T-cell (primary cell): ENCODE data around the gene DEFB121. TPM values are rescaled to one million over a fixed set of nuclear protein-coding genes. Genes with fewer than 3 reads are reported as not detected.
"Not testable (repeated sequence)": the region's sequence is repeated elsewhere in the genome, so short reads cannot be mapped to it uniquely, and the experiment has no call there.

Source experiments
- ATAC-seq, 4 experiments: fragments of 200-7000 bp in 3 of 4; fragments of 150-1000 bp in 1 of 4; cut with Tn5 transposase; replicated peaks in 1 of 4; 1 replicate in 3 of 4; 2 replicates in 1 of 4; pipeline ENCODE4 v1.10.0; 2021; ENCODE audit warnings: moderate library complexity in 3 of 4, mild to moderate bottlenecking in 2 of 4, moderate number of reproducible peaks in 1 of 4
- CTCF ChIA-PET, 2 donors: fragments of 300-600 bp; sonication (Branson Sonifier 250); formaldehyde crosslinking; loops; one replicate each; lab custom pipeline; 2022; ENCODE audit warnings: antibody characterized with exemption in 2 of 2; lab: Charles Lee
- POLR2A ChIA-PET, 2 donors: fragments of 300-600 bp; sonication (Branson Sonifier 250); formaldehyde crosslinking; loops; one replicate each; lab custom pipeline; 2022; ENCODE audit warnings: antibody characterized with exemption in 2 of 2; lab: Charles Lee
- DNase-seq, 35 experiments: peaks; one replicate each; pipeline versions ENCODE4 v3.0.0 to v3.0.0-alpha.2; 2013 to 2023
- H3K27ac ChIP-seq: one replicate; pipeline ENCODE4 v1.5.1; 2013; ENCODE audit warnings: low read length
- H3K27me3 ChIP-seq, 2 experiments: replicated peaks in 1 of 2; 1 replicate in 1 of 2; 2 replicates in 1 of 2; pipeline versions ENCODE4 v1.6.1 to v1.7.0; 2013; ENCODE audit warnings: low read length in 1 of 2, mixed read lengths in 1 of 2; ENCODE audit not compliant: control insufficient read depth in 2 of 2, insufficient read depth in 2 of 2; ENCODE audit errors: extremely low read depth in 1 of 2
- H3K36me3 ChIP-seq, 2 donors: 1 replicate in 1 of 2; 2 replicates in 1 of 2; pipeline versions ENCODE4 v1.6.1 to v1.7.0; 2013; ENCODE audit warnings: low read length in 1 of 2; ENCODE audit not compliant: control insufficient read depth in 2 of 2, insufficient read depth in 1 of 2; ENCODE audit errors: extremely low read depth in 1 of 2
- H3K4me1 ChIP-seq, 2 experiments: 1 replicate in 1 of 2; 2 replicates in 1 of 2; pipeline versions ENCODE4 v1.6.1 to v1.7.0; 2013; ENCODE audit warnings: low read length in 2 of 2, mixed read lengths in 1 of 2; ENCODE audit not compliant: insufficient read depth in 2 of 2, control insufficient read depth in 1 of 2; ENCODE audit errors: extremely low read depth in 1 of 2
- H3K4me3 ChIP-seq, 2 donors: 1 replicate in 1 of 2; 2 replicates in 1 of 2; pipeline versions ENCODE4 v1.5.1 to v1.7.0; 2013; ENCODE audit warnings: mild to moderate bottlenecking in 2 of 2, low read length in 1 of 2, moderate library complexity in 1 of 2; ENCODE audit not compliant: control insufficient read depth in 1 of 2; ENCODE audit errors: extremely low read depth in 1 of 2
- H3K9me3 ChIP-seq: 2 replicates; pipeline ENCODE4 v1.7.0; 2013
- H3K27ac Mint-ChIP-seq, 2 donors: one replicate each; pipeline ENCODE4 v1.8.0; 2020 to 2021; ENCODE audit warnings: mild to moderate bottlenecking in 2 of 2, mixed read lengths in 2 of 2
- H3K27me3 Mint-ChIP-seq, 2 donors: one replicate each; pipeline ENCODE4 v1.8.0; 2021 to 2022; ENCODE audit warnings: mixed read lengths in 2 of 2
- H3K36me3 Mint-ChIP-seq: one replicate; pipeline ENCODE4 v1.8.0; 2021; ENCODE audit warnings: mixed read lengths
- H3K4me1 Mint-ChIP-seq, 3 donors: one replicate each; pipeline ENCODE4 v1.8.0; 2020 to 2022; ENCODE audit warnings: mixed read lengths in 3 of 3, mild to moderate bottlenecking in 1 of 3
- H3K4me3 Mint-ChIP-seq, 3 donors: one replicate each; pipeline ENCODE4 v1.8.0; 2020 to 2022; ENCODE audit warnings: mild to moderate bottlenecking in 3 of 3, mixed read lengths in 3 of 3, moderate library complexity in 3 of 3
- H3K9me3 Mint-ChIP-seq, 3 donors: one replicate each; pipeline ENCODE4 v1.8.0; 2020 to 2022; ENCODE audit warnings: mixed read lengths in 3 of 3
- WGBS: methylation state at CpG from one replicate; pipeline ENCODE4 v1.1.5; 2013; ENCODE audit warnings: missing lambda C conversion rate; ENCODE audit not compliant: insufficient coverage; 5-methylcytosine and 5-hydroxymethylcytosine counted together
- total RNA-seq, 35 experiments: library from RNA in 6 of 35; stranded (reverse) in 6 of 35; fragments of 120-200 nt in 1 of 35; gene quantifications; one replicate each; pipeline versions ENCODE4 v1.2.1 to v1.2.4 and lab custom pipeline; 2013 to 2026

Gene DEFB121
- total RNA-seq, 5 donors from 2014 or later (not counting 1 experiment from before 2014, with no cell fraction given): not detected

DNA sequence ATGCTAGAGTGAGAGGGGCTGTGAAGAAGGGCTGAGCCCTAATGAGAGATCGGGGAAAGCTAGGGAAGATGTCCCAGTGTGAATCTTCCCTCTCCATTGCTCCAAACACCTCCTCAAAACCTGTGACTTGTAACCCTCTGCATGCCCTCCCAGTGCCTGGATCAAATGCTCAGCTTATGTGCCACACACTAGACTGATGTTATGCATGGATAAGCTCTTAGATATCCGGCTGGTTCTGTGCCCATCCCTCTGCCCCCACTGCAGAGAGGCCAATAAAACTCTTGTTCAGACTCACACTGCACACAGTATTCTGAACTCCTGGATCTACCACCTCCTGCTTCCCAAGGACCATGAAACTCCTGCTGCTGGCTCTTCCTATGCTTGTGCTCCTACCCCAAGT, 37.7 kb downstream of the DEFB121 start, which contains the start of gene DEFB118:
Gene DEFB118 (plus strand): TSS at position 301 of the 400 bp plus-strand sequence. CDS start 50 bp downstream, at position 351.
- ChIA-PET POLR2A (interaction anchor here in 1 of 2 donors (1.2 kb wide), 1 partner anchor 13 kb away, joined by 6 read pairs; no protein-coding TSS in a partner anchor), CTCF (no interaction called here)
- H3K4me1 ChIP-seq: no peaks in the 10 kb centered on the region
- H3K36me3 Mint-ChIP-seq: no peaks in the 10 kb centered on the region
- no peak within 1 kb of the TSS for H3K4me3 Mint-ChIP-seq
- H3K4me1 Mint-ChIP-seq: no peaks in the 10 kb centered on the region
- H3K36me3 ChIP-seq: no peaks in the 10 kb centered on the region
- no peaks in the 10 kb centered on the region for H3K27me3 ChIP-seq
- no peak within 1 kb of the TSS for H3K27ac Mint-ChIP-seq
- H3K9me3 Mint-ChIP-seq: peaks cover 4 to 8% (median 5%) of the 10 kb centered on the region in 3 donors
- WGBS: 63% methylated on average over 1 of the region's 2 CpGs
- no peak for ATAC-seq
- H3K27ac ChIP-seq: no peak within 1 kb of the TSS
- no peak within 1 kb of the TSS for H3K4me3 ChIP-seq
- DNase-seq: no peak
- H3K9me3 ChIP-seq: no peaks in the 10 kb centered on the region
- no peaks in the 10 kb centered on the region for H3K27me3 Mint-ChIP-seq

DNA sequence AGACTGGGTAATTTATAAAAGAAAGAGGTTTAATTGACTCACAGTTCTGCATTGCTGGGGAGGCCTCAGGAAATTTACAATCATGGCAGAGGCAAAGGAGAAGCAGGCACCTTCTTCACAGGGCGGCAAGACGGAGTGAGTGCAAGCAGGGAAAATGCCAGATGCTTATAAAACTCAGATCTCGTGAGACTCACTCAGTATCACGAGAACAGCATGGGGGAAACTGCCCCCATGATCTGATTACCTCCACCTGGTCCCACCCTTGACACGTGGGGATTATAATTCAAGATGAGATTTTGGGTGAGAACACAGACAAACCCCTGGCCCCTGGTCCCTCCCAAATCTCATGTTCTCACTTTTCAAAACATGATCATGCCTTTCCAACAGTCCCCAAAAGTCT, 41.7 kb downstream of the DEFB121 start:
- POLR2A ChIA-PET, H3K4me1 Mint-ChIP-seq, DNase-seq, H3K4me3 Mint-ChIP-seq, H3K27ac ChIP-seq, H3K4me1 ChIP-seq, CTCF ChIA-PET, ATAC-seq, H3K36me3 Mint-ChIP-seq, H3K27me3 ChIP-seq, H3K27ac Mint-ChIP-seq, H3K9me3 Mint-ChIP-seq, H3K36me3 ChIP-seq, H3K4me3 ChIP-seq, H3K27me3 Mint-ChIP-seq, H3K9me3 ChIP-seq: not testable (repeated sequence)
- WGBS: no CpG with 5 or more reads among the region's 5 CpGs

DNA sequence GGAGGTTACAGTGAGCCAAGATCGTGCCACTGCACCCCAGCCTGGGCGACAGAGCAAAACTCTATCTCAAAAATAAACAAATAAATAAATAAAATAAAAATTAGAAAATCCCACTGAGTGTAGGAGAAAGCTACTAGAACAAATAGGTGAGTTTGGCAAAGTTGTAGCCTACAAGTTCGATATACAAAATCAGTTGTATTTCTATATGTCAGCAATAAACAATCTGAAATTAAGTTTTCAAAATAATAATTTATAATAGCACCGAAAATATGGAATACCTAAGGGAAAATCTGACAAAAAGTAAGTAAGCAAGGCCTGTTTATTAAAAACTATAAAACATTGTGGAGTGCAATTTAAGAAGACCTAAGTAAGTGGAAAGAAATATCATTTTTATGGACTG, 42.7 kb downstream of the DEFB121 start:
- H3K4me1 Mint-ChIP-seq: no peaks in the 10 kb centered on the region
- no CpG with 5 or more reads among the region's 4 CpGs for WGBS
- H3K27ac Mint-ChIP-seq: no peak overlapping the region
- ChIA-PET CTCF (no interaction called here), POLR2A (no interaction called here)
- ATAC-seq (no peak), DNase-seq (no peak)
- no peaks in the 10 kb centered on the region for H3K27me3 ChIP-seq
- H3K27ac ChIP-seq: no peak overlapping the region
- no peaks in the 10 kb centered on the region for H3K9me3 ChIP-seq
- H3K4me1 ChIP-seq: no peaks in the 10 kb centered on the region
- H3K4me3 Mint-ChIP-seq: no peak overlapping the region
- no peak overlapping the region for H3K4me3 ChIP-seq
- peaks cover 0 to 3% of the 10 kb centered on the region in 2 donors for H3K27me3 Mint-ChIP-seq
- H3K9me3 Mint-ChIP-seq: peaks cover 5 to 8% (median 8%) of the 10 kb centered on the region in 3 donors
- H3K36me3 Mint-ChIP-seq: no peaks in the 10 kb centered on the region
- no peaks in the 10 kb centered on the region for H3K36me3 ChIP-seq

DNA sequence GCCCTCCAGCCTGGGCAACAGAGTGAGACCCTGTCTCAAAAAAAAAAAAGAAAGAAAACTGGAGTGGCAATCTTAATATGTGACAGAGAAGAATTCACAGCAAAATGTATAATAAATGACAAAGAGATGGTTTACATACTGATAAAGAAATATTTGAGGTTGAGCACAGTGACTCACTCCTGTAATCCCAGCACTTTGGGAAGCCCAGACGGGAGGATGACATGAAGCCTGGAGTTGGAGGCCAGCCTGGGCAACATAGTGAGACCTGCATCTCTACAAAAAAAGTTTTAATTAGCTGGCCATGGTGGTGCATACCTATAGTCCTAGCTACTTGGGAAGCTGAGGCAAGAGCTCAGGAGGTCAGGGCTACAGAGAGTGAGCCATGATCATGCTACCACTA, 50.0 kb downstream of the DEFB121 start:
- no peaks in the 10 kb centered on the region for H3K9me3 ChIP-seq
- H3K27ac ChIP-seq: no peak overlapping the region
- H3K27me3 Mint-ChIP-seq: peaks cover 5 to 6% of the 10 kb centered on the region in 2 donors
- no peaks in the 10 kb centered on the region for H3K4me1 Mint-ChIP-seq
- ATAC-seq (no peak), DNase-seq (no peak)
- POLR2A ChIA-PET: no interaction called here
- H3K36me3 ChIP-seq: no peaks in the 10 kb centered on the region
- CTCF ChIA-PET: no interaction called here
- H3K4me3 ChIP-seq: no peak overlapping the region
- no peaks in the 10 kb centered on the region for H3K9me3 Mint-ChIP-seq
- H3K27ac Mint-ChIP-seq: no peak overlapping the region
- no peaks in the 10 kb centered on the region for H3K27me3 ChIP-seq
- H3K36me3 Mint-ChIP-seq: no peaks in the 10 kb centered on the region
- 100% methylated on average over 1 of the region's 1 CpG for WGBS
- no peaks in the 10 kb centered on the region for H3K4me1 ChIP-seq
- H3K4me3 Mint-ChIP-seq: no peak overlapping the region

Other genes starting within 250 kb of the DEFB121 start
- gene DEFB115, start 148.6 kb downstream of the DEFB121 start, total RNA-seq: not detected
- gene DEFB116, start 97.6 kb downstream of the DEFB121 start, total RNA-seq: not detected
- gene DEFB118, start 37.6 kb downstream of the DEFB121 start, total RNA-seq: not detected
- gene DEFB119, start 15.6 kb downstream of the DEFB121 start, total RNA-seq: not detected
- gene DEFB123, start 34.4 kb upstream of the DEFB121 start, total RNA-seq: not detected
- gene DEFB124, start 68.9 kb upstream of the DEFB121 start, total RNA-seq: not detected
- not detected for gene REM1, start 69.1 kb upstream of the DEFB121 start, total RNA-seq
- 100 to 1,000 TPM; 108 to 149 (median 140) TPM for gene HM13, start 108.2 kb upstream of the DEFB121 start, total RNA-seq
- 10 to 100 TPM in 1 of 5 donors, 1 to 10 TPM in 4; 1.4 to 11.2 (median 2.2) TPM for gene ID1, start 199.1 kb upstream of the DEFB121 start, total RNA-seq
- gene COX4I2, start 231.7 kb upstream of the DEFB121 start, total RNA-seq: not detected